CD4-positive, alpha-beta T cell treated with Interleukin-6 for 4 hours (primary cell): ENCODE data around the gene STRN3.
A peak's percentile ranks its signal among the peaks of the same experiment; 100 is the strongest.
"Not testable (repeated sequence)": the region's sequence is repeated elsewhere in the genome, so short reads cannot be mapped to it uniquely, and the experiment has no call there.

ENCODE experiments used
- DNase-seq: peaks from one replicate; pipeline ENCODE4 v3.0.0-alpha.2; 2020; ENCODE audit warnings: mixed read lengths

Gene STRN3

DNA sequence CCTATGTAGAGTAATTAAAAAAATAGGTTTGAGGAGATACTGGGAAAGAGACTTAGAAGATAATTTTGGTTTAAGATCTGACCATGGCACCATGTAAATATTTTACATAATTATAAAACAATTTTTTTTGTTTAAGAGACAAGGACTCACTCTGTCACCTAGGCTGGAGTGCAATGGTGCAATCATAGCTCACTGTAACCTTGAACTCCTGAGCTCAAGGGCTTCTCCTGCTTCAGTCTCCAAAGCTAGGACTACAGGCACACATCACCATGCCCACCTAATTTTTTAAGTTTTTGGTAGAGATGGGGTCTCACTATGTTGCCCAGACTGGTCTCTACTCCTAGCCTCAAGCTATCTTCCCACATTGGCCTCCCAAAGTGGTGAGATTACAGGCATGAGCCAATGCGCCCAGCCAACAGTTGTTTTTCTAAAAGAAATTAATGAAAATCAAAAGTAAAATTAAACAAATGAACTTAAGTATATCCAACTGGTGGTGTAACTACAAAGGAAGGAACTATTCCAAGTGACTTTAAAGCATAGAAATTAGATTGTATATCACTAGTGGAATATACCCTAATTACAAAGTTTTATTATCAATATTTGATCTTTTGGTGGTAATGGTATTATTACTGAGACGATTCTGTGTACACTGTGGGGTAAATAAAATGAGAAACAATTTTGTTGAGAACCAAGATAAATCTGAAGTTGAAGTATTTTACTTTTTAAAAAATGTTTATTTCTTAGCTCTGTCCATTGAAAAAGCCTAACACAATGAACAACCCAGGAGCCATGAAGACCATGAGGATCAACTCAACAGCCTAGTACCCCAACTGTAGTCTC lies 122.7 kb downstream of the STRN3 start:
- DNase-seq, result no peak

DNA sequence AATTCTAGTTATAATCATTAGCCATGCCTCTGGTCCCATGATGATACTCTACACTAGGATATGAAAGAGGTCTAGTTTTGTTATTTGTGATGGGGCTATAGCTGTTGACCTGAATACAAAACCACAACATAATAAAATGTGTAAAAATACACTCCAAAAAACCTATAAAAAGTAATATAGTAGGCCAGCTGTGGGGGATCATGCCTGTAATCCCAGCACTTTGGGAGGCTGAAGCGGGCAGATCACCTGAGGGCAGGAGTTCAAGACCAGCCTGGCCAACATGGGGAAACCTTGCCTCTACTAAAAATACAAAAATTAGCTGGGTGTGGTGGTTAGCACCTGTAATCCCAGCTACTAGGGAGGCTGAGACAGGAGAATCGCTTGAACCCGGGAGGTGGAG lies 129.1 kb downstream of the STRN3 start:
- not testable (repeated sequence) for DNase-seq

DNA sequence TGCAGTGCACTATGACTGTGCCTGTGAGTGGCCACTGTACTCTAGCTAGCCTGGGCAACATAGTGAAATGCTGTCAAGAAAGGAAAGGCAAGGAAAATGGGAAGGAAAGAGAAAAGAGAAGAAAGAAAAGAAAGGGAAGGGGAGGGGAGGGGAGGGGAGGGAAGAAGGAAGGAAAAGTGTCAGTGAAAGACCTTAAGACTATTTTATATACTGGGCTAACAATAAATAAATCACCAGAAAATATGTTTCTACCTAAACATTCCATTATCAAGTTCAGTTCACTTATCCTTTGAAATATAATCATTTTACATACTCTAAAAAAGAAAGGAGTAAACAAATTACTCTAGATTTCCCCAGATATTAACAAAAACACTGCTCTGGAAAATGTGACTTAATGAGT lies 129.7 kb downstream of the STRN3 start:
- no peak for DNase-seq

DNA sequence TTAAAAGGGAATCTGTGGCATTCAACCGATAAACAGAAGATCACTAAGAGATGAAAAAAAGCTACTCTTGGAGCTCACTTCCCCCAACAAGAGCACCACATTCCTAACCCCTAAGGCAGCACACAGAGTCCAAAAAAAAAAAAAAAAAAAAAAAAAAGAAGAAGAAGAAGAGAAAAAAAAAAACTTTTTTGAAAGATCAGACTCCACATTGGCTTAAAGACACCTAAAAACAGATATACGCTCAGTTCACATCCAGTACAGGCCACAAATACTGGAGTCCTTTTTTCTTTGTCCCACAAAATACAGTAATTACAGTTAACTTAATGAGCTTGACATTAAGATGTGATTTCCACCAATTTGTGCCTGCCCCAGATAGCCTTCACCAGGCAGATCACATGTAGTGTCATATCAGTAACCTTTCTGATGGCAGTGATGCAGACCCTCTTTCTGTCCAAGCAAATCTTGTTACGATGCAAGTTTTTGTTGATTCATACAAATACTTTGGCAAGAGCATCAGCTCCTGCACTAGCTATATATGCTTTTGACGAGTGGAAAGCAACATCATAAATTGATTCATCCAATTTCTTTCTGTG lies 131.2 kb downstream of the STRN3 start:
- DNase-seq, result no peak

DNA sequence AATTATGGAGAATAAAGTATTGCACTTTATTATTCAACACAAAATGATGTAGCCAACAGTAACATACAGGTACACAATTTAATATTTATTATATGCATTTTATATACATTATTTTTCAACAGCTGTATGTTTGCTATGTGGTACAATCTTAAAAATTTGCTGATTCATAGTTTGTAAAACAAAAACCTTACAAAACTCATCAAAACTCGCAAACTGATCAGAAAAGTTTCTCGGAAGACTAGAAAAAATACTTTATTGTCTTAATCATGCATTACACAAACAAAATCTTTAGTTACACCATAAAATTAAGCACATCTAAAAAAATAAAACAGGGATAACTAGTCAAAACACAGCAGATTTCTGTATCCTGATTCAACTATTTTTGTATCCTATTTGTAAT lies 132.4 kb downstream of the STRN3 start:
- no peak for DNase-seq

DNA sequence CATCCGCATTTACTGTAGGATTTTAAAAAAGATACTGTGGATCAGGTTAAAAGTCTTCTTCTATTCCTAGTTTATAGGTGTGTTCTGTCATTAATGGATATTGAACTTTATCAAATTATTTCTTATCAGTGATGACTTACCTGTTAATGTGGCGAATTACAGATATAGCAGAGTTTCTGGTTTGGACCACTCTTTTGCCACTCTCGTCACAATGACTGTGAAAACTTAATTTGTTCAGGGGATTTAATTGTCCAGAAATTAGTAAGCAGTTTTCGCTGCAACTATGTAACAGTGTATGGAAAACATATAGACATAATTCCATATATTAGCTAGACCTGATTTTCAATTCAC lies 137.0 kb downstream of the STRN3 start:
- no peak for DNase-seq

DNA sequence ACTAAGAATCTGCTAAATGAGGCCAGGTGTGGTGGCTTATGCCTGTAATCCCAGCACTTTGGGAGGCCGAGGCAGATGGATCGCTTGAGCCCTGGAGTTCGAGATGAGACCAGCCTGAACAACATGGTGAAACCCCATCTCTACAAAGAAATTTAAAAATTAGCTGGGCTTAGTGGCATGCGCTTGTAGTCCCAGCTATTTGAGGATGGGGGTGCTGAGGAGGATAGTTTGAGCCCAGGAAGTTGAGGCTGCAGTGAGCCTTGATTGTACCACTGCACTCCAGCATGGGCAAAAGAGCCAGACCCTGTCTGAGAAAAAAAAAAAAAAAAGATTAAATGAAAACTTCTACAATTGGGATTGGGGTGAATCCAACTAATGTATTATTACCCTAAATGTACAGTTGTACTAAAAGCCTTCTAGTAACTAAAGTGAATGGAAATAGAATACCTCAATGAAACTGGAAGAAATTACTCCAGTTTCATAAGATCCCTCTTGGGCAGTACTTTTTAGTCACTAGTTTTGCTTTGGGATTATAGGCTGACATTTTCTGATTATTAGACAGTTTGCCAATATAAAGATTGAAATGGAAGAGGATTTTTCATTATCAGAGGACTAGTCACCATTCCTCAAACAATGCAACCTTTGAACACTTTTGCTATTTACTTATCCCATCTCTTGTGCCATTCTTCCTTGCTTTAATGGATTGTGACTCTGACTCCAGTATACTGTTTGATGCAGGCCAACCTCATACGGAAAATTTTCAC lies 137.5 kb downstream of the STRN3 start:
- no peak for DNase-seq

DNA sequence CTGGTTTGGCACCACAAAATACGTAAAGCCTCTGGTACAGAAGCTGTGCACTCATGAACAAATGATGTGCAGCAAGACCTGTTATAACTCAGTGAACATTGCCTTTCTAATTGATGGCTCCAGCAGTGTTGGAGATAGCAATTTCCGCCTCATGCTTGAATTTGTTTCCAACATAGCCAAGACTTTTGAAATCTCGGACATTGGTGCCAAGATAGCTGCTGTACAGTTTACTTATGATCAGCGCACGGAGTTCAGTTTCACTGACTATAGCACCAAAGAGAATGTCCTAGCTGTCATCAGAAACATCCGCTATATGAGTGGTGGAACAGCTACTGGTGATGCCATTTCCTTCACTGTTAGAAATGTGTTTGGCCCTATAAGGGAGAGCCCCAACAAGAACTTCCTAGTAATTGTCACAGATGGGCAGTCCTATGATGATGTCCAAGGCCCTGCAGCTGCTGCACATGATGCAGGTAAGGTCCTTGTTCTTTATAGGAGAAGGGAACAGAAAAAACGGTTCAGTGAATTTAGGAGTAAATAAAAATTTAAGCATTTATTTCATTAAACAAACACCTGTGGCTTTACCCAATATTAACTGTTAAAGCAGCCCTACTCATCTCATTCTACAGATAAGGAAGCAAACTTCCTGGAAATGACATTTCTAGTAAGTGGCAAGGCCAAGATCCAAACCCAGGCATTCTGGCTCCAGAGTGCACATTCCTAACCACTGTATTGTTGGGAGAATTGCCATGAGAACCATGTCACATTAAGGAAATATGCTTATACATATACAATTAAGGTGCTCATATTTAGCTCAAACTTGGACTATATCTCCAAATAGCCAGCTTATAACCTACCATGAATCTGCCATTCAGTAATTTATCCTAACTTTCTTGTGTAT lies 140.1 kb downstream of the STRN3 start:
- DNase-seq, result no peak

DNA sequence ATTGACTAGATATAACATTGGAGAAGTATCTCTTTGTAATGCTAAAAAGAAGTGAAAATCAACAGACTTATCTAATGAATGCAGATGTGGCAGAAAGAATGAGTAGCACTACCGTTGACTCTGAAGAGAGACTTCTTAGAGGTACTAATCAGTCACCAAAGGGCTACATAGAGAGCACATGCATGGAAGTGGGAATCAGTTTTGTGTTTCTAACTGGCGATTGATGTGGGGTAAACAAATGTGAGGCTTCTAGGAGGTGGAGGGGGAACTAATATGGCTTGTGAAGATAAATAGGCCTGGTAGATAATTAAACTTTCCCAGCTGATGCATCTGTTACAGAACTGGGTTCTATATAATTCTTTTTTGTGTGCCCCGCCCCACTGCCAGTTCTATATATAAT lies 141.3 kb downstream of the STRN3 start:
- DNase-seq, result no peak

DNA sequence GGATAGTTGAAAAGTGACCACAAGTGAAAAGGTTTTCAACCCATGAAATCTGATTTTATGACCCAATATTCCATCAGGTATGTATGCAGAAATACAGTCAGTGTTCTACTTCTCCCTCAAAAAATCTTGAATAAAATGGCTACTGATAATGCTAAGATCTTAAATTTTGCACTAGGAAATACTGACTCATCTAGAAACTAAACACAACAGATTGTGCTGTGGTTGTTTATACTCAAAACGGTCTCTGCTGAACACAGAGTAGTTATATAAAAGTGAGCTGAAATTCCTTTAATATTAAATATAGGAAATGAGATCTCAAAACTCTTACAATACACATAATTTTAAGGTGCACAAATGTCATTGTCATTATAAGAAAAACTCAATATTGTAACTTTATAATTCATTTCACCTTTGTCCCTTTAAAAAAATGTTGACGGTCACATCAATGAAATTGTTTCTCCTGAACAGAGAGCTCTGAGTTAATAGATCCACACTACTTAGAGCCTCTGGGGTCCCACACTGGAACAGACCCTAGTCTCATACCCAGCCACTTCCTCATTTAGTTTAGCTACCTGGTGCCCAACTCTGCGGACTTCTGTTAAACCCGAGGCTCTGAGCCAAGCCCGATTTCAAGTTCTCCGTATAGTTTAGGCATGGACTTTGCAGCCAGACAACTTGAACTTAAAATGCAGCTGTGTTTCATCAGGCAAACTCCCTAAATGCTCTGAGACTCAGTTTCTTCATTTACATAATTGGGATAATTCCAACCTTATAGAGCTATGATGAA lies 142.5 kb downstream of the STRN3 start:
- DNase-seq, result no peak

DNA sequence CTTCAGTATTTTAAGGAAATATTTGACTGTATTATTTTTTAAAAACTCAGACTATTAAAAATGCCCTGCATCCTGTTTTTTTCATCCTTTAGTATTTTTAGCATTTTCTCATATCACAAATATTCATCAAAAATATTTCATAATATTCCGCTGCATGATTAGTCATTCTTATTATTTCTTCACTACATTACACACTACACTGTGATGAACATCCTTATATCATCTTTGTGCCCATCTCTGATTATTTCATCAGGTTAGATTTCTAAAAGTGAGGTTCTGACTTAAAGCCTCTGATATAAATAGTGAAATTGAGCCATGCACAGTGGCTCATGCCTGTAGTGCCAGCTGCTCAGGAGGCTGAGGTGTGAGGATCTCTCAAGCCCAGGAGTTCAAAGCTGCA lies 143.7 kb downstream of the STRN3 start:
- DNase-seq, result no peak

DNA sequence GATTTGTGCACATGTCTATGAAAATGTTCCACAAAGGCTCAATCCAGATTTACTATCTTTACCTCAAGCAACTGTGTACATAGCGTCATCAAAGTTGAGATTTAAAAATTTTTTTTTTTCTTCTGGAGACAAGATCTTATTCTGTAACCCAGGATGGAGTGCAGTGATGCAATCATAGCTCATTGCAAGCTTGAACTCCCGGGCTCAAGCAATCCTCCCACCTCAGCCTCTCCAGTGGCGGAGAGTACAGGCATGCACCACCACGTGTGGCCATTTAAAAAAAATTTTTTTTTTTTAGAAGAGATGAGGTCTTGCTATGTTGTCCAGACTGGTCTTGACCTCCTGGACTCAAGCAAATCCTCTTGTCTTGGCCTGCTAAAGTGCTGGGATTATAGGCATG lies 149.5 kb downstream of the STRN3 start:
- no peak for DNase-seq

DNA sequence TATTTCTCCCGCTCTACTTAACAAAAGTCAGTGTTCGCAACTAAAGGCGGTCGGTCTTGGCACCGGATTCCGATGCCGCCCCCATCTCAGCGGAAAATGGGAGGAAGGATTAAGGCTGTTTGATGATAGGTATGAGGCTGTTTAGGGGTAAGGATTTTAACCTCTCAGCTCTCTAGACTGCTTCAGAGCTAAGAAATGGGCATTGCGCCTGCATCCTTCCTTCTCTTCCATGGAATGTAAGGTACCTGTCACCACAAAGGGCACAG lies 150.5 kb downstream of the STRN3 start:
- DNase-seq, result no peak

DNA sequence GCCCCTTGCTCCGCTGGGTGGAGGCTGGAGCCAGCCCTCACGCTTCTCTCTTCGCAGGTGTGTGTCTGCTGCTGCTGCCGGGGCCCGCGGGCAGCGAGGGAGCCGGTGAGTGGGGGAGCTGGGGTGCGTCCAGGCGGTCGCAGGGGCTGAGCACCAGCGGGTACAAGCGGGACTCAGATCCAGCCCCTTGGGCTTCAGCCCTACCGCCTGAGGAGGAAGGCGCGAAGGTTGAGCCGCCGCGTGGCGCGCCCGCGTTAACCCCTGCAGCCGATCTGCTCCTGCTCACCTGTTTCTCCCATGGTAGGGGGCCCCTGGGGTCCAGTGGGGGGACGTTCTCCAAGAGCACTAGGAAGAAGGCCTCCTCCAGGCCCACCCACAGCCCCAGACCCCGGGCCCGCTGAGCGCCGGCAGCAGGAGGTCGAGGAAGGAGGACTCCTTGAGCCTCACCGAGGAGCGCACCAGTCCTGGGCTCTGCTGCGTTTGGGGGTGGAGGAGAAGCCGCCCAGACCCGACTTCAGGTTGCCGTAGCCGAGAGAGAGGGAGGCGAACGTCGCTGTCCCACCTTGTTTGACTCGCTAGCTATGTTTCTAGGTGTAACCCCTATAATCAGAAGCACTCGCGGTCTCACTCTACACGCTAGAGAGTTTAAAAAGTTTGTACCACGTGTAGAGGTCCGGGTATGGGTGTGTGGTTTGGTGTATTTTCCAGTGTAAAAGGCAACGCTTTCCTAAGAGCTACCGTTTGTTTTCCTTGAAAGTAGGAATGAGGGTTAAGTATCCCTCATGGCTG lies 151.0 kb downstream of the STRN3 start:
- DNase-seq, result no peak

DNA sequence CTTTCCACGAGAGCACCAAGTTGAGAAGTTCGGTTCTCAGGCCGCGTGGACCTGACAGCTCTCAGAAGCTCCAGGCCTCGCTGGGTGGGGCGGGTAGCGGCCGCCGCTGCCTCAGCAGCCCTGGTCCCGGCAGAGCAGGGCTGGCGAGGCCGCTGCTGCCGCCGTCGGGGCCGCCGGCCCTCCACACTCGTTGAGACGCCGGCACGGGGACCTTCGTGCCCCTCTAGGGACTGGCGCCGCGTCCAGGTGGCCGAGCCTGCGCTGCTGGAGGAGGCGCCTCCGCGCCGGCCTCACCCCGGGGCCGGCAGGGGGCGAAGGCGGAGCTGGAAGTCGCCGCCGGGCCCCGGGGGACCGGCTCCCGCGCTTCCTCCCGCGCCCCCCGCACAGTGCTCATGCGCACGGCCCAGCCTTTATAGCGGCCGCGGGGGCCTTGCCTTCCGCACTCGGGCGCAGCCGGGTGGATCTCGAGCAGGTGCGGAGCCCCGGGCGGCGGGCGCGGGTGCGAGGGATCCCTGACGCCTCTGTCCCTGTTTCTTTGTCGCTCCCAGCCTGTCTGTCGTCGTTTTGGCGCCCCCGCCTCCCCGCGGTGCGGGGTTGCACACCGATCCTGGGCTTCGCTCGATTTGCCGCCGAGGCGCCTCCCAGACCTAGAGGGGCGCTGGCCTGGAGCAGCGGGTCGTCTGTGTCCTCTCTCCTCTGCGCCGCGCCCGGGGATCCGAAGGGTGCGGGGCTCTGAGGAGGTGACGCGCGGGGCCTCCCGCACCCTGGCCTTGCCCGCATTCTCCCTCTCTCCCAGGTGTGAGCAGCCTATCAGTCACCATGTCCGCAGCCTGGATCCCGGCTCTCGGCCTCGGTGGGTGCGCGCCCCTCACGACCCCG lies 151.8 kb downstream of the STRN3 start, which contains the start of gene COCH:
COCH (plus strand) TSS at position 440 of the 879 bp plus-strand sequence; CDS start at position 820, 380 bp downstream.
- DNase-seq, result peak; percentile 32

DNA sequence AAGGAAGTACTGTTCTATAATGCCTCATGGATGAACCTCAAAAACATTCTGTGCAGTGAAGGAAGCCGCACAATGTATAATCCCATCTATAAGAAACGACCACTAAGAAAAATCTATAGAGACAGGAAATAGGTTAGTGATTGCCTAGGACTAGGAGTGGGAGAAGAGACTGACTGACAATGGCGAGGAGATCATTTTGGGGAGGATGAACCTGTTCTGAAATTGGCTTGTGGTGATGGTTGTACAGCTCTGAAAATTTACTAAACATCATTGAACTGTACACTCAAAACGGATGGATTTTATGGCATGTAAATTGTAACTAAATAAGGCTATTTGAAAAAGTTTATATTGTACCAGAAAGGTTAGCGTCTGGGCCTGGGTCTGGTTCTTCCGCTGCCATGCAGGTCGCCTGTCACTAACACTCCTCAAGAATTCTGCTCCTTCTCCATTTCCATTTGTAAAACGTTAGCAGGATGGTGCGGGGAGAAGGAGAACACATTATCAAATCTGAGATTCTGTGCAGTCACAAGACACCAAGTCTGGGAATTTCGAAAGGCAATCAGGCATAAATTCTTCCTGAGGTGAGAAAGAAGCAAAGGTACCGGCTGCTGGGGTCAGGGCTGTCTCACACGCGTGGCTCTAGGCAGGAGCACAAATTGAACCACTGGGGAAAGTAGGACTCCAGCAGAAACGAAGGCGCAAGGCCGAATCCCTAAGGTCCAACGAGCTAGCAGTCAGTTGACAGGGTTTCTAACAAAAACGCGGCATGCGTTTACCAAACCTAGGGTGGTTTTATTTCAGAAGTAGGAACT lies 152.7 kb downstream of the STRN3 start:
- DNase-seq, result no peak

DNA sequence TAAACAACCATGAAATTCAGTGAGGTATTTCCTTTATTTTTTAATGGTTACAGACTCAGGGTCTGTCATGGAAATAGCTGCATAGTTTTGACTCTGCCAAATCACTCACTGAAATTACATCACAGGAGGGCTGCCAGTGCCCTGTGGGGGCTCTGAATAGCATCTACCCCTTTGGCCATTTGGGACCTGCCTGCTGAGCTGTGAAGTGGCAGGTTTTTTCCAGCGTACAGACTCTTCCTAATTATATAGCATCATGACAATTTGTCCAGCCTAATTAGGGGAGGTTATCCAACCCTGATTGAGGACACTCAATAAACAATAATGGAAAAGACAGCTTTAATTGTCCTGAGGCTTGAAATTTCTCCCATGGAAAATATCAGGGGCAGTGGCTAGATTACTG lies 153.6 kb downstream of the STRN3 start:
- no peak for DNase-seq

DNA sequence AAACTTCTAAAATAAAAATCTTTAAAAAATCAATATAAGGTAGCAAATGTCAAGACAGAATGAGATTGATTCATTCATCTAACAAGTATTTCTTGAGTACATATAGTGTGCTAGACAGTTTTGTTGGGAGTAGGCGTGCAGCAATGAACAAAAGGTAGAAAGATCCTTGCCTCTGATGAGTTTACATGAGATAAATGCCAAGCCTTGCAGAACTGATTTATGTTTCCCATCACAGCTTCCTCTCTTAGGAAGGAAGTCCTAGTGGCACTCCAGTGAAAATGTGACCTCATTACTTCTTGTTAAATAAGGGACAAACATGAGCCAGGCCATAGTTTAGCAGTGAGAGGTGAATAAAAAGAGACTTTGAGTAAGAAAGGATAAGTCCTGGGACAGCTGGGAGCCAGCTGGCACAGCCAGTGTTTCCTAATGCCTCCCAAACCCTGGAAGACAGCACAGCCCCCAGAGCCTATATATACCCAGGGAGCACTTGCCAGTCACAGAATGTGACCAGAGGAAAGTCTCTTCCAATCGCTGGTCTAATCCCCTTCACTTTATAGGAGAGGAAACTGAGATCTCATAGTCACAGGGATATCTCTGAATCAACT lies 156.5 kb downstream of the STRN3 start:
- DNase-seq, result no peak

DNA sequence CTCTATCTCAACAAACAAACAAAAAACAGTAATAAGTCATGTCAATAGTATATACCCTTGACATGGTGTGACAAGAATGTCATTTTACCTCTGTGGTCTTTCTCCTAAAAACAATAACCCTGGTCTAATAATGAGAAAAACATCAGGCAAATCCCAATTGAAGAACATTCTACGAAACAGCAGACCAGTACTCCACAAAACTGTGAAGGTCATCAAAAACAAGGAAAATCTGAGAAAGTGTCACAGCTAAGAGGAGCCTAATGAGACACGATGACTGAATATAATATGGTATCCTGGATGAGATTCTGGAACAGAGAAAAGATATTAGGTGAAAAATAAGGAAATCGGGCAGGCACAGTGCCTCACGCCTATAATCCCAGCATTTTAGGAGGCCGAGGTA lies 157.4 kb downstream of the STRN3 start:
- no peak for DNase-seq
